Uterus (tissue), 4 donors: ENCODE data around the gene RRP1B. TPM values are rescaled to one million over a fixed set of nuclear protein-coding genes. Genes with fewer than 3 reads are reported as not detected.
"Not testable (repeated sequence)": the region's sequence is repeated elsewhere in the genome, so short reads cannot be mapped to it uniquely, and the experiment has no call there.

ENCODE experiments used
- DNase-seq, 2 donors: peaks; one replicate each; pipeline ENCODE4 v3.0.0-alpha.2; 2019 to 2020
- H3K27ac ChIP-seq, 2 donors: fragments of 200-600 bp; sonication (generic); 1 replicate in 1 of 2; 2 replicates in 1 of 2; pipeline ENCODE4 v1.5.1; 2016 to 2018
- H3K27me3 ChIP-seq, 2 donors: fragments of 200-600 bp; sonication (generic); one replicate each; pipeline ENCODE4 v1.5.1; 2018 to 2019; ENCODE audit warnings: control low read depth in 1 of 2
- H3K36me3 ChIP-seq, 2 donors: fragments of 200-600 bp; sonication (generic); one replicate each; pipeline ENCODE4 v1.5.1; 2019; ENCODE audit warnings: control low read depth in 1 of 2
- H3K4me1 ChIP-seq, 2 donors: fragments of 200-600 bp; sonication (generic); one replicate each; pipeline ENCODE4 v1.5.1; 2018 to 2019; ENCODE audit warnings: control low read depth in 1 of 2
- H3K4me3 ChIP-seq, 2 donors: fragments of 200-600 bp; sonication (generic); 1 replicate in 1 of 2; 2 replicates in 1 of 2; pipeline ENCODE4 v1.5.1; 2018 to 2019; ENCODE audit warnings: mild to moderate bottlenecking in 1 of 2
- H3K9me3 ChIP-seq, 2 donors: fragments of 200-600 bp; sonication (generic); one replicate each; pipeline ENCODE4 v1.5.1; 2019; ENCODE audit warnings: control low read depth in 1 of 2
- CTCF ChIP-seq, 4 experiments: fragments of 200-600 bp in 2 of 4; fragments of 450-650 bp in 2 of 4; sonication (generic) in 2 of 4; IDR thresholded peaks; one replicate each; pipeline ENCODE4 v1.5.1; 2016 to 2019; ENCODE audit warnings: antibody characterized with exemption in 4 of 4, mild to moderate bottlenecking in 2 of 4, moderate library complexity in 1 of 4
- POLR2A ChIP-seq, 2 donors: fragments of 450-650 bp; IDR thresholded peaks; one replicate each; pipeline ENCODE4 v1.6.1; 2016; ENCODE audit warnings: antibody characterized with exemption in 2 of 2, mild to moderate bottlenecking in 1 of 2, moderate library complexity in 1 of 2
- intact Hi-C: fragments of 100-400 bp; cut with DNase I; formaldehyde crosslinking; loops from one replicate; pipeline ENCODE4 v1.15.1; 2023; ENCODE audit warnings: low total_unique reads
- total RNA-seq, 4 donors: library from RNA; depleted of rRNA in 3 of 4; stranded (reverse); fragments of >200 nt in 3 of 4; gene quantifications; one replicate each; pipeline versions ENCODE4 v1.1.0 to v1.2.4, GENCODE V29; 2014 to 2023
- donor health status: DM: yes; HTN: yes; CAD: no.

The RRP1B gene
- total RNA-seq = 10 to 100 TPM in 3 of 4 donors, 1 to 10 TPM in 1; 9.7 to 28.1 (median 19.3) TPM

- intact Hi-C loops = no loop called here
- H3K36me3 ChIP-seq = no peaks in the 10 kb centered on the region
- DNase-seq = peak; percentile 63 to 81
- H3K4me3 ChIP-seq = peak within 1 kb of the TSS; percentile 71 to 96
- TF ChIP-seq POLR2A (IDR thresholded peaks at IDR 0.05) (peak; percentile 47 to 80), CTCF (IDR thresholded peaks at IDR 0.05) (peak in 1 of 4 experiments; percentile 43)
- H3K27ac ChIP-seq = peak within 1 kb of the TSS; percentile 71 to 86
- H3K4me1 ChIP-seq = no peaks in the 10 kb centered on the region
- no peaks in the 10 kb centered on the region for H3K27me3 ChIP-seq
- H3K9me3 ChIP-seq = no peaks in the 10 kb centered on the region
Observed at GRCh38 chr21:43659136-43660000, at the start of gene RRP1B, which contains the start of gene HSF2BP. Gene RRP1B (plus strand): TSS chr21:43659560. CDS start chr21:43659665, 105 bp downstream. Gene HSF2BP (minus strand): TSS chr21:43659488. CDS start chr21:43658096, 1,392 bp downstream.

- peak; percentile 63 to 64 for DNase-seq
- TF ChIP-seq POLR2A (IDR thresholded peaks at IDR 0.05) (no peak), CTCF (IDR thresholded peaks at IDR 0.05) (peak; percentile 54 to 70 (median 56))
- intact Hi-C loops = no loop called here
Observed at GRCh38 chr21:43611598-43612369, 47.6 kb upstream of the RRP1B start.

GRCh38 chr21:43613755-43614638 lies 45.4 kb upstream of the RRP1B start:
- H3K4me1 ChIP-seq = no peaks in the 10 kb centered on the region
- H3K27ac ChIP-seq = no peak overlapping the region
- no peak overlapping the region for H3K4me3 ChIP-seq
- intact Hi-C loops = no loop called here
- no peaks in the 10 kb centered on the region for H3K36me3 ChIP-seq
- no peaks in the 10 kb centered on the region for H3K27me3 ChIP-seq
- DNase-seq = no peak
- no peaks in the 10 kb centered on the region for H3K9me3 ChIP-seq
- no peak for TF ChIP-seq CTCF (IDR thresholded peaks at IDR 0.05)

More at GRCh38 chr21:43611598-43612369, 47.6 kb upstream of the RRP1B start:
- no peak overlapping the region for H3K4me3 ChIP-seq
- no peaks in the 10 kb centered on the region for H3K9me3 ChIP-seq
- H3K27ac ChIP-seq = no peak overlapping the region
- H3K4me1 ChIP-seq = no peaks in the 10 kb centered on the region
- no peaks in the 10 kb centered on the region for H3K36me3 ChIP-seq
- H3K27me3 ChIP-seq = no peaks in the 10 kb centered on the region

- Histone ChIP-seq H3K9me3 (no peaks in the 10 kb centered on the region), H3K4me3 (no peak overlapping the region), H3K27me3 (no peaks in the 10 kb centered on the region), H3K27ac (no peak overlapping the region), H3K36me3 (no peaks in the 10 kb centered on the region), H3K4me1 (no peaks in the 10 kb centered on the region)
- intact Hi-C loops = no loop called here
- TF ChIP-seq CTCF (IDR thresholded peaks at IDR 0.05) = no peak
- no peak for TF ChIP-seq POLR2A (IDR thresholded peaks at IDR 0.05)
- DNase-seq = no peak
Observed at GRCh38 chr21:43614839-43615238, 44.5 kb upstream of the RRP1B start.

GRCh38 chr21:43616861-43617260 lies 42.5 kb upstream of the RRP1B start:
- not testable (repeated sequence) for H3K4me1 ChIP-seq

More at GRCh38 chr21:43616861-43617260, 42.5 kb upstream of the RRP1B start:
- H3K9me3 ChIP-seq, H3K36me3 ChIP-seq, H3K27me3 ChIP-seq, H3K27ac ChIP-seq, intact Hi-C loops, H3K4me3 ChIP-seq, DNase-seq: not testable (repeated sequence)
